H1 (cell line): ENCODE measurements around the gene TRAPPC2B. TPM values are rescaled to one million over a fixed set of nuclear protein-coding genes. Genes with fewer than 3 reads are reported as not detected.

Experiments
- CTCF ChIA-PET: fragments of 300-600 bp; sonication (Branson Sonifier 250); formaldehyde crosslinking; loops from one replicate; lab custom pipeline; 2021; ENCODE audit not compliant: partially characterized antibody; lab: Charles Lee
- POLR2A ChIA-PET: fragments of 300-600 bp; sonication (Branson Sonifier 250); formaldehyde crosslinking; loops from one replicate; lab custom pipeline; 2021; ENCODE audit warnings: inconsistent platforms; ENCODE audit not compliant: partially characterized antibody; lab: Charles Lee
- DNase-seq, 2 experiments: peaks; one replicate each; pipeline versions ENCODE4 v3.0.0 to v3.0.0-alpha.2; 2010 to 2022; ENCODE audit warnings: low spot score in 2 of 2, low read depth in 1 of 2, mixed read lengths in 1 of 2
- FAIRE-seq: peaks from 2 replicates; lab custom pipeline; 2011; peaks lifted over from hg19 to GRCh38; lab: Jason Lieb, UNC
- H2AFZ ChIP-seq: 2 replicates; pipeline ENCODE4 v1.8.1; 2012; ENCODE audit warnings: low read length, inconsistent platforms
- H2AK5ac ChIP-seq: 2 replicates; pipeline ENCODE4 v1.6.1; 2013; ENCODE audit warnings: low read depth, low read length
- H2BK120ac ChIP-seq: replicated peaks from 2 replicates; pipeline ENCODE3; 2013; ENCODE audit warnings: low read depth, low read length, inconsistent platforms
- H2BK12ac ChIP-seq: 2 replicates; pipeline ENCODE4 v1.6.1; 2013; ENCODE audit warnings: low read depth, low read length
- H2BK15ac ChIP-seq: 2 replicates; pipeline ENCODE4 v1.6.1; 2013; ENCODE audit warnings: low read length
- H2BK20ac ChIP-seq: 2 replicates; pipeline ENCODE4 v1.6.1; 2013; ENCODE audit warnings: low read length
- H2BK5ac ChIP-seq: 2 replicates; pipeline ENCODE4 v1.6.1; 2013; ENCODE audit warnings: low read depth, low read length
- H3K14ac ChIP-seq: 2 replicates; pipeline ENCODE4 v1.6.1; 2013; ENCODE audit warnings: inconsistent platforms; ENCODE audit not compliant: insufficient read length
- H3K18ac ChIP-seq: 2 replicates; pipeline ENCODE4 v1.6.1; 2013; ENCODE audit warnings: low read length; ENCODE audit errors: extremely low read depth
- H3K23ac ChIP-seq: 2 replicates; pipeline ENCODE4 v1.6.1; 2013; ENCODE audit warnings: inconsistent platforms; ENCODE audit not compliant: insufficient read length
- H3K23me2 ChIP-seq: 2 replicates; pipeline ENCODE4 v1.6.1; 2013; ENCODE audit warnings: low read depth, low read length
- H3K27ac ChIP-seq: 2 replicates; pipeline ENCODE4 v1.6.1; 2011; ENCODE audit warnings: low read depth, low read length, inconsistent platforms
- H3K27me3 ChIP-seq, 4 experiments: replicated peaks in 1 of 4; 1 replicate in 1 of 4; 2 replicates in 3 of 4; pipeline versions ENCODE4 v1.6.1 to v1.8.1; 2011 to 2013; ENCODE audit warnings: low read length in 3 of 4, mild to moderate bottlenecking in 3 of 4, inconsistent platforms in 2 of 4, mixed read lengths in 2 of 4, moderate library complexity in 1 of 4; ENCODE audit not compliant: control insufficient read depth in 3 of 4, insufficient read depth in 3 of 4; ENCODE audit errors: extremely low read depth in 1 of 4
- H3K36me3 ChIP-seq, 4 experiments: 2 replicates each; pipeline versions ENCODE4 v1.6.1 to v1.8.1; 2011 to 2013; ENCODE audit warnings: mild to moderate bottlenecking in 4 of 4, low read length in 3 of 4, moderate library complexity in 2 of 4, control low read depth in 1 of 4, inconsistent platforms in 1 of 4; ENCODE audit not compliant: insufficient read depth in 4 of 4, control insufficient read depth in 2 of 4
- H3K4ac ChIP-seq: replicated peaks from 2 replicates; pipeline ENCODE3; 2013; ENCODE audit warnings: low read length, low read depth, mixed read lengths, inconsistent platforms; ENCODE audit not compliant: insufficient read length
- H3K4me1 ChIP-seq, 4 experiments: replicated peaks in 1 of 4; 1 replicate in 1 of 4; 2 replicates in 3 of 4; pipeline versions ENCODE4 v1.6.1 to v1.8.1; 2011 to 2013; ENCODE audit warnings: low read length in 3 of 4, inconsistent platforms in 2 of 4, mixed read lengths in 1 of 4; ENCODE audit not compliant: insufficient read depth in 4 of 4, control insufficient read depth in 3 of 4
- H3K4me2 ChIP-seq, 2 experiments: 2 replicates each; pipeline versions ENCODE4 v1.6.1 to v1.8.1; 2011 to 2013; ENCODE audit warnings: low read depth in 2 of 2, low read length in 2 of 2, control low read depth in 1 of 2, inconsistent platforms in 1 of 2, mild to moderate bottlenecking in 1 of 2; ENCODE audit not compliant: insufficient read depth in 1 of 2
- H3K4me3 ChIP-seq, 4 experiments: fragments of 200-600, 300-600 bp in 1 of 4; sonication (generic), shearing (Covaris generic), sonication (Bioruptor Twin) in 1 of 4; 2 replicates each; pipeline versions ENCODE4 v1.5.1 to v1.8.1; 2011 to 2016; ENCODE audit warnings: low read length in 4 of 4, low read depth in 3 of 4, control low read depth in 2 of 4, inconsistent platforms in 2 of 4, mild to moderate bottlenecking in 2 of 4, mixed read lengths in 1 of 4, moderate library complexity in 1 of 4; ENCODE audit not compliant: insufficient read depth in 2 of 4; ENCODE audit errors: extremely low read depth in 1 of 4
- H3K56ac ChIP-seq: replicated peaks from 2 replicates; pipeline ENCODE3; 2013; ENCODE audit warnings: low read depth, mild to moderate bottlenecking, mixed read lengths, low read length, inconsistent platforms; ENCODE audit not compliant: insufficient read length
- H3K79me1 ChIP-seq: 2 replicates; pipeline ENCODE4 v1.6.1; 2013; ENCODE audit warnings: low read depth, low read length, control low read depth
- H3K79me2 ChIP-seq, 2 experiments: 2 replicates each; pipeline versions ENCODE4 v1.6.1 to v1.8.1; 2012 to 2013; ENCODE audit warnings: low read length in 2 of 2, mild to moderate bottlenecking in 2 of 2, inconsistent platforms in 1 of 2; ENCODE audit not compliant: insufficient read depth in 2 of 2, control insufficient read depth in 1 of 2
- H3K9ac ChIP-seq, 4 experiments: replicated peaks in 1 of 4; 1 replicate in 1 of 4; 2 replicates in 3 of 4; pipeline versions ENCODE4 v1.6.1 to v1.8.1; 2011 to 2013; ENCODE audit warnings: low read depth in 3 of 4, low read length in 3 of 4, control low read depth in 2 of 4, mild to moderate bottlenecking in 2 of 4, moderate library complexity in 2 of 4, inconsistent platforms in 1 of 4; ENCODE audit errors: extremely low read depth in 1 of 4
- H3K9me3 ChIP-seq, 2 experiments: 2 replicates each; pipeline versions ENCODE4 v1.6.1 to v1.8.1; 2012 to 2013; ENCODE audit warnings: mild to moderate bottlenecking in 2 of 2, moderate library complexity in 2 of 2, control low read depth in 1 of 2, inconsistent platforms in 1 of 2, low read depth in 1 of 2, low read length in 1 of 2, mixed read lengths in 1 of 2; ENCODE audit not compliant: insufficient read depth in 2 of 2
- H4K20me1 ChIP-seq, 2 experiments: replicated peaks in 1 of 2; 2 replicates each; pipeline versions ENCODE3 to v1.8.1; 2011 to 2013; ENCODE audit warnings: inconsistent platforms in 2 of 2, low read length in 2 of 2, mild to moderate bottlenecking in 1 of 2; ENCODE audit not compliant: insufficient read depth in 2 of 2, control insufficient read depth in 1 of 2
- H4K5ac ChIP-seq: 2 replicates; pipeline ENCODE4 v1.6.1; 2013; ENCODE audit warnings: low read length, low read depth, mixed read lengths, inconsistent platforms; ENCODE audit not compliant: insufficient read length
- H4K8ac ChIP-seq: 2 replicates; pipeline ENCODE4 v1.8.0; 2013; ENCODE audit warnings: mild to moderate bottlenecking, moderate library complexity, low read length, inconsistent platforms; ENCODE audit not compliant: insufficient read depth; ENCODE audit errors: extremely low read depth
- H4K91ac ChIP-seq: replicated peaks from 2 replicates; pipeline ENCODE3; 2013; ENCODE audit warnings: low read length, mixed read lengths, inconsistent platforms; ENCODE audit not compliant: insufficient read length
- TAF1 ChIP-seq: IDR thresholded peaks from 2 replicates; pipeline ENCODE4 v1.6.1; 2011; ENCODE audit warnings: mild to moderate bottlenecking, low read depth, low read length
- WGBS, 2 experiments: shearing (Covaris generic) in 1 of 2; methylation state at CpG; one replicate each; pipeline versions ENCODE4 v1.1.6 to v1.1.7; 2013 to 2015; ENCODE audit warnings: low lambda C conversion rate in 2 of 2, mixed read lengths in 2 of 2, inconsistent platforms in 1 of 2, low coverage in 1 of 2, missing lambda C conversion rate in 1 of 2; ENCODE audit not compliant: insufficient replicate concordance in 2 of 2, insufficient coverage in 1 of 2, insufficient read length in 1 of 2; ENCODE audit errors: extremely low coverage in 1 of 2, missing lambda C conversion rate in 1 of 2; 5-methylcytosine and 5-hydroxymethylcytosine counted together
- polyA plus RNA-seq, 7 experiments: library from polyadenylated mRNA; depleted of rRNA in 3 of 7; stranded (reverse) in 5 of 7; unstranded in 2 of 7; fragments of >200 nt in 5 of 7; fragments of 200-250 nt in 2 of 7; gene quantifications; 1 replicate in 5 of 7; 2 replicates in 1 of 7; 4 replicates in 1 of 7; pipeline versions ENCODE4 v1.2.1 to v1.2.3, GENCODE V29; 2011 to 2013; ENCODE audit warnings: missing spikeins in 2 of 7, mixed read lengths in 2 of 7
- total RNA-seq: library from RNA; stranded (reverse); fragmentation: NEBNext Ultra II Directional; extraction: Animal tissue kit (Norgen Biotek cat#: 25700); gene quantifications from 2 replicates; pipeline ENCODE4 v1.2.1, GENCODE V29; 2021

TRAPPC2B gene
- total and polyA plus RNA-seq, 2 of the 8 experiments (the other 6 are each of a cell fraction or from before 2014, with no cell fraction given), result 8.7 to 28.3 TPM

- DNase-seq (no peak), FAIRE-seq (no peak)
- peak overlapping the region; percentile 43; the same call in 1 of the 2 replicates for H2BK12ac ChIP-seq
- no peak overlapping the region for H3K4ac ChIP-seq
- no peak overlapping the region for H3K27ac ChIP-seq
- ChIA-PET CTCF (no interaction called here), POLR2A (interaction anchor here (0.7 to 2.5 kb wide), 4 partner anchors 8 to 28 kb away, joined by 3 to 20 read pairs (median 8); partner anchors contain the start of genes ZNF304 and ZNF548)
- H4K8ac ChIP-seq, result no peak overlapping the region
- H3K27me3 ChIP-seq, result no peaks in the 10 kb centered on the region
- H3K9me3 ChIP-seq, result no peaks in the 10 kb centered on the region
- H3K79me1 ChIP-seq, result peaks cover 3% of the 10 kb centered on the region
- H2BK5ac ChIP-seq, result no peak overlapping the region
- peak overlapping the region; percentile 47 to 81 (median 56); a peak in 7 of 8 replicates for H3K4me3 ChIP-seq
- H3K23me2 ChIP-seq, result peaks cover 9% of the 10 kb centered on the region
- H3K4me1 ChIP-seq, result peaks cover 0 to 2% (median 1%) of the 10 kb centered on the region in 4 experiments; a peak in 2 of 7 replicates
- H3K9ac ChIP-seq, result peak overlapping the region in 1 of 4 experiments; percentile 97; a peak in 1 of 7 replicates
- no peak overlapping the region for H2BK20ac ChIP-seq
- 91% methylated on average over 2 of the region's 2 CpGs; no CpG with 5 or more reads in 1 of the 2 experiments for WGBS, 2 experiments
- no peak overlapping the region for H3K56ac ChIP-seq
- H2BK15ac ChIP-seq, result no peak overlapping the region
- no peaks in the 10 kb centered on the region for H4K20me1 ChIP-seq
- H2AFZ ChIP-seq, result 0 out of 2 replicates have a peak overlapping the region, but pooled peaks have one; percentile 18
- H2AK5ac ChIP-seq, result no peak overlapping the region
- no peak overlapping the region for H4K5ac ChIP-seq
- no peak overlapping the region for H3K18ac ChIP-seq
- H3K36me3 ChIP-seq, result peaks cover 1 to 6% (median 5%) of the 10 kb centered on the region in 4 experiments; a peak in 6 of 8 replicates
- H3K23ac ChIP-seq, result no peak overlapping the region
- peak overlapping the region; percentile 67 to 77 for H3K4me2 ChIP-seq
- no peak overlapping the region for H4K91ac ChIP-seq
- no peak overlapping the region for H2BK120ac ChIP-seq
- H3K14ac ChIP-seq, result no peak overlapping the region
- H3K79me2 ChIP-seq, result peaks cover 0 to 7% of the 10 kb centered on the region in 2 experiments; a peak in 1 of 4 replicates
- TF ChIP-seq TAF1, result no peak
Observed at GRCh38 chr19:57362419-57362818, 932 bp upstream of the TRAPPC2B start.
